H9 (cell line): ENCODE measurements around the gene DRICH1. TPM values are rescaled to one million over a fixed set of nuclear protein-coding genes. Genes with fewer than 3 reads are reported as not detected.

Experiments used
- DNase-seq: peaks from one replicate; pipeline ENCODE4 v3.0.0-alpha.2; 2017
- H2AFZ ChIP-seq: one replicate; pipeline ENCODE4 v1.6.1; 2013; ENCODE audit warnings: mild to moderate bottlenecking, low read length, control low read depth, moderate library complexity
- H2AK5ac ChIP-seq: 2 replicates; pipeline ENCODE4 v1.6.1; 2013; ENCODE audit warnings: low read length, control low read depth, mixed read lengths; ENCODE audit not compliant: insufficient read length
- H2BK120ac ChIP-seq: one replicate; pipeline ENCODE4 v1.6.1; 2013; ENCODE audit warnings: low read depth, mild to moderate bottlenecking, low read length, control low read depth, inconsistent platforms; ENCODE audit not compliant: poor library complexity, severe bottlenecking
- H2BK12ac ChIP-seq: 2 replicates; pipeline ENCODE4 v1.6.1; 2013; ENCODE audit warnings: low read length, control low read depth, mixed read lengths, low read depth; ENCODE audit not compliant: insufficient read length
- H2BK15ac ChIP-seq: 2 replicates; pipeline ENCODE4 v1.6.1; 2013; ENCODE audit warnings: low read depth, low read length, control low read depth
- H2BK20ac ChIP-seq: one replicate; pipeline ENCODE4 v1.6.1; 2013; ENCODE audit warnings: low read depth, mild to moderate bottlenecking, low read length, control low read depth, inconsistent platforms; ENCODE audit not compliant: poor library complexity, severe bottlenecking
- H2BK5ac ChIP-seq: 2 replicates; pipeline ENCODE4 v1.6.1; 2013; ENCODE audit warnings: low read length, control low read depth, mixed read lengths; ENCODE audit not compliant: insufficient read length
- H3K14ac ChIP-seq: 2 replicates; pipeline ENCODE4 v1.6.1; 2013; ENCODE audit warnings: low read length, control low read depth; ENCODE audit not compliant: insufficient read depth
- H3K18ac ChIP-seq: 2 replicates; pipeline ENCODE4 v1.6.1; 2013; ENCODE audit warnings: low read depth, mild to moderate bottlenecking, mixed read lengths, low read length, control low read depth; ENCODE audit not compliant: insufficient read length
- H3K23ac ChIP-seq: 2 replicates; pipeline ENCODE4 v1.6.1; 2013; ENCODE audit warnings: low read length, control low read depth, mixed read lengths, low read depth; ENCODE audit not compliant: insufficient read length
- H3K23me2 ChIP-seq: 2 replicates; pipeline ENCODE4 v1.6.1; 2013; ENCODE audit warnings: low read depth, mild to moderate bottlenecking, mixed read lengths, low read length, control low read depth; ENCODE audit not compliant: insufficient read length, poor library complexity, severe bottlenecking
- H3K27ac ChIP-seq: 2 replicates; pipeline ENCODE4 v1.5.1; 2013; ENCODE audit warnings: low read length, control low read depth, mixed read lengths, low read depth; ENCODE audit not compliant: insufficient read length
- H3K27me3 ChIP-seq: 2 replicates; pipeline ENCODE4 v1.6.1; 2013; ENCODE audit warnings: low read length, control low read depth, inconsistent platforms; ENCODE audit not compliant: insufficient read depth
- H3K4ac ChIP-seq: 2 replicates; pipeline ENCODE4 v1.6.1; 2013; ENCODE audit warnings: low read depth, mild to moderate bottlenecking, control low read depth, inconsistent platforms, low read length, moderate library complexity
- H3K4me1 ChIP-seq: 2 replicates; pipeline ENCODE4 v1.6.1; 2013; ENCODE audit warnings: low read length, control low read depth, inconsistent platforms; ENCODE audit not compliant: insufficient read depth
- H3K4me2 ChIP-seq: 2 replicates; pipeline ENCODE4 v1.6.1; 2013; ENCODE audit warnings: low read length, control low read depth, mixed read lengths; ENCODE audit not compliant: insufficient read length, insufficient read depth
- H3K56ac ChIP-seq: 2 replicates; pipeline ENCODE4 v1.6.1; 2013; ENCODE audit warnings: low read depth, mild to moderate bottlenecking, mixed read lengths, low read length, control low read depth; ENCODE audit not compliant: insufficient read length
- H3K79me1 ChIP-seq: 2 replicates; pipeline ENCODE4 v1.6.1; 2013; ENCODE audit warnings: low read depth, mild to moderate bottlenecking, moderate library complexity, low read length, control low read depth, inconsistent platforms; ENCODE audit not compliant: insufficient read depth, poor library complexity, severe bottlenecking
- H3K79me2 ChIP-seq: 2 replicates; pipeline ENCODE4 v1.6.1; 2013; ENCODE audit warnings: low read length, control low read depth, inconsistent platforms; ENCODE audit not compliant: insufficient read depth
- H3K9ac ChIP-seq: 2 replicates; pipeline ENCODE4 v1.6.1; 2013; ENCODE audit warnings: low read length, control low read depth, mixed read lengths; ENCODE audit not compliant: insufficient read length; ENCODE audit errors: extremely low read depth
- H3K9me3 ChIP-seq: one replicate; pipeline ENCODE4 v1.6.1; 2013; ENCODE audit warnings: low read depth, low read length, inconsistent platforms; ENCODE audit not compliant: control insufficient read depth
- H3T11ph ChIP-seq: one replicate; pipeline ENCODE4 v1.6.1; 2013; ENCODE audit warnings: mild to moderate bottlenecking, low read length, control low read depth, inconsistent platforms
- H4K20me1 ChIP-seq: one replicate; pipeline ENCODE4 v1.6.1; 2013; ENCODE audit not compliant: control insufficient read depth, insufficient read length, insufficient read depth
- H4K5ac ChIP-seq: 2 replicates; pipeline ENCODE4 v1.6.1; 2013; ENCODE audit warnings: low read depth, mild to moderate bottlenecking, mixed read lengths, low read length, control low read depth; ENCODE audit not compliant: insufficient read length
- H4K8ac ChIP-seq: replicated peaks from 2 replicates; pipeline ENCODE4 v1.6.1; 2013; ENCODE audit warnings: low read length, control low read depth, mixed read lengths, low read depth; ENCODE audit not compliant: insufficient read length
- H4K91ac ChIP-seq: 2 replicates; pipeline ENCODE4 v1.6.1; 2013; ENCODE audit warnings: low read depth, mild to moderate bottlenecking, moderate library complexity, mixed read lengths, low read length, control low read depth; ENCODE audit not compliant: insufficient read length
- H3K27ac Mint-ChIP-seq, 3 experiments: 2 replicates in 2 of 3; 3 replicates in 1 of 3; pipeline ENCODE4 v1.8.0; 2020 to 2021; ENCODE audit warnings: mixed read lengths in 3 of 3, mild to moderate bottlenecking in 1 of 3, moderate library complexity in 1 of 3
- H3K27me3 Mint-ChIP-seq: 2 replicates; pipeline ENCODE4 v1.8.0; 2021; ENCODE audit warnings: low read depth, mild to moderate bottlenecking, moderate library complexity, mixed read lengths
- H3K36me3 Mint-ChIP-seq, 3 experiments: 2 replicates in 2 of 3; 3 replicates in 1 of 3; pipeline ENCODE4 v1.8.0; 2020 to 2021; ENCODE audit warnings: low read depth in 3 of 3, mixed read lengths in 3 of 3; ENCODE audit not compliant: insufficient read depth in 1 of 3
- H3K4me1 Mint-ChIP-seq, 2 experiments: 2 replicates each; pipeline ENCODE4 v1.8.0; 2020; ENCODE audit warnings: mixed read lengths in 2 of 2
- H3K4me3 Mint-ChIP-seq, 2 experiments: 2 replicates in 1 of 2; 3 replicates in 1 of 2; pipeline ENCODE4 v1.8.0; 2020 to 2021; ENCODE audit warnings: mild to moderate bottlenecking in 2 of 2, mixed read lengths in 2 of 2, moderate library complexity in 1 of 2
- H3K9me3 Mint-ChIP-seq, 2 experiments: 2 replicates in 1 of 2; 3 replicates in 1 of 2; pipeline ENCODE4 v1.8.0; 2020; ENCODE audit warnings: mild to moderate bottlenecking in 2 of 2, mixed read lengths in 2 of 2, moderate library complexity in 1 of 2
- WGBS: extraction: QIAGEN DNeasy Blood & Tissue Kit; methylation state at CpG from one replicate; pipeline ENCODE4 v1.1.7; 2013; ENCODE audit warnings: missing lambda C conversion rate, low lambda C conversion rate, mixed read lengths; ENCODE audit not compliant: insufficient read length; ENCODE audit errors: extremely low coverage; 5-methylcytosine and 5-hydroxymethylcytosine counted together
- total RNA-seq: library from RNA; stranded (reverse); gene quantifications from 2 replicates; pipeline ENCODE4 v1.2.1, GENCODE V29; 2021
- TF ChIP-seq, protein P1 (sequence below): fragments of 200-600 bp; sonication (generic); conservative IDR thresholded peaks from 3 replicates; pipeline ENCODE4 v1.8.0; 2021; ENCODE audit warnings: antibody characterized with exemption, mild to moderate bottlenecking

Gene DRICH1
- total RNA-seq, 1 experiment from 2014 or later, result not detected

DNA sequence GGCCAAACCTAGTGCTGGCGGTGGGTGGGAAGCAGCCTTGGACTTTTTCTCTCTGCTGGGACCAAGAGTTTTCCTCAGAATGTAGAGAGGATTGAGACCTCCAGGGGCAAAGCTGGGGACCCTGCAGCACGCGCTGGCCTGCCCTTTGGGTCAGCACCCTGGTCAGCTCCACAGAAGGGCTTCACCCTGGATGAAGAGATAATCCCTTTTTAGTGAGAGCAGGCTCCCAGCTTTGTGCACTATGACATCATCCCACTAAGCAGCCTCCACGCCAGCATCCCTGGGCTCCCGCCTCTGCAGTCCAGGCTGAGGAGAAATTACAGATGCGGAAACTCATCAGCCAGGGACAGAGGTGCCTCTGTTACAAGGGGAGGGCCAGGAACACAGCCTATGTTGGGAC, 23.5 kb downstream of the DRICH1 start:
- H2AK5ac ChIP-seq, result no peak overlapping the region
- H3K9ac ChIP-seq, result no peak overlapping the region
- no CpG with 5 or more reads among the region's 6 CpGs for WGBS
- no peak overlapping the region for H3K23ac ChIP-seq
- H4K8ac ChIP-seq, result no peak overlapping the region
- H4K91ac ChIP-seq, result no peak overlapping the region
- H3K9me3 ChIP-seq, result no peaks in the 10 kb centered on the region
- no peak overlapping the region for H3K14ac ChIP-seq
- no peaks in the 10 kb centered on the region for H3K23me2 ChIP-seq
- H3K36me3 Mint-ChIP-seq, result no peaks in the 10 kb centered on the region; a peak in 1 of 7 replicates
- no peak overlapping the region for H2BK20ac ChIP-seq
- H2BK120ac ChIP-seq, result no peak overlapping the region
- H2BK12ac ChIP-seq, result no peak overlapping the region
- H2BK5ac ChIP-seq, result no peak overlapping the region
- H3T11ph ChIP-seq, result no peak overlapping the region
- peak; percentile 67 for DNase-seq
- H3K4me1 ChIP-seq, result no peaks in the 10 kb centered on the region
- no peak overlapping the region for H3K27ac ChIP-seq
- H3K4me3 Mint-ChIP-seq, result no peak overlapping the region
- H2BK15ac ChIP-seq, result no peak overlapping the region
- H3K18ac ChIP-seq, result no peak overlapping the region
- TF ChIP-seq, protein P1, sequence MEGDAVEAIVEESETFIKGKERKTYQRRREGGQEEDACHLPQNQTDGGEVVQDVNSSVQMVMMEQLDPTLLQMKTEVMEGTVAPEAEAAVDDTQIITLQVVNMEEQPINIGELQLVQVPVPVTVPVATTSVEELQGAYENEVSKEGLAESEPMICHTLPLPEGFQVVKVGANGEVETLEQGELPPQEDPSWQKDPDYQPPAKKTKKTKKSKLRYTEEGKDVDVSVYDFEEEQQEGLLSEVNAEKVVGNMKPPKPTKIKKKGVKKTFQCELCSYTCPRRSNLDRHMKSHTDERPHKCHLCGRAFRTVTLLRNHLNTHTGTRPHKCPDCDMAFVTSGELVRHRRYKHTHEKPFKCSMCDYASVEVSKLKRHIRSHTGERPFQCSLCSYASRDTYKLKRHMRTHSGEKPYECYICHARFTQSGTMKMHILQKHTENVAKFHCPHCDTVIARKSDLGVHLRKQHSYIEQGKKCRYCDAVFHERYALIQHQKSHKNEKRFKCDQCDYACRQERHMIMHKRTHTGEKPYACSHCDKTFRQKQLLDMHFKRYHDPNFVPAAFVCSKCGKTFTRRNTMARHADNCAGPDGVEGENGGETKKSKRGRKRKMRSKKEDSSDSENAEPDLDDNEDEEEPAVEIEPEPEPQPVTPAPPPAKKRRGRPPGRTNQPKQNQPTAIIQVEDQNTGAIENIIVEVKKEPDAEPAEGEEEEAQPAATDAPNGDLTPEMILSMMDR, result no peak
- no peak overlapping the region for H3K4ac ChIP-seq
- no peak overlapping the region for H3K4me2 ChIP-seq
- no peaks in the 10 kb centered on the region for H3K79me1 ChIP-seq
- H3K27ac Mint-ChIP-seq, result no peak overlapping the region
- H4K20me1 ChIP-seq, result no peaks in the 10 kb centered on the region
- H3K9me3 Mint-ChIP-seq, result no peaks in the 10 kb centered on the region
- no peak overlapping the region for H2AFZ ChIP-seq
- no peak overlapping the region for H3K56ac ChIP-seq
- H3K79me2 ChIP-seq, result no peaks in the 10 kb centered on the region
- H3K27me3 Mint-ChIP-seq, result peaks cover 77% of the 10 kb centered on the region
- H3K27me3 ChIP-seq, result no peaks in the 10 kb centered on the region; the same call in 1 of the 2 replicates
- H4K5ac ChIP-seq, result no peak overlapping the region
- H3K4me1 Mint-ChIP-seq, result no peaks in the 10 kb centered on the region
